Upper lobe of right lung (tissue), 1 donor: ENCODE data around the gene GLS. TPM values are rescaled to one million over a fixed set of nuclear protein-coding genes. Genes with fewer than 3 reads are reported as not detected.

Experiments
- ATAC-seq: fragments of 200-7000 bp; cut with Tn5 transposase; one replicate; pipeline ENCODE4 v1.9.1; 2020; ENCODE audit warnings: mild to moderate bottlenecking, moderate library complexity
- DNase-seq: peaks from one replicate; pipeline ENCODE4 v3.0.0-alpha.2; 2020
- H3K27ac ChIP-seq: fragments of 200-600 bp; one replicate; pipeline ENCODE4 v1.8.0; 2022
- H3K27me3 ChIP-seq: fragments of 200-600 bp; one replicate; pipeline ENCODE4 v1.8.0; 2022; ENCODE audit warnings: mild to moderate bottlenecking
- H3K36me3 ChIP-seq: fragments of 200-600 bp; one replicate; pipeline ENCODE4 v1.8.0; 2022
- H3K4me1 ChIP-seq: fragments of 200-600 bp; one replicate; pipeline ENCODE4 v1.8.0; 2022
- H3K4me3 ChIP-seq: fragments of 200-600 bp; one replicate; pipeline ENCODE4 v1.8.0; 2022; ENCODE audit warnings: mild to moderate bottlenecking
- H3K9me3 ChIP-seq: fragments of 200-600 bp; one replicate; pipeline ENCODE4 v1.8.0; 2022
- intact Hi-C: fragments of 100-400 bp; cut with DNase I; formaldehyde crosslinking; loops from one replicate; pipeline ENCODE4 v1.11.0; 2022
- total RNA-seq: library from RNA; stranded (reverse); fragmentation: NEBNext Ultra II Directional; extraction: Animal tissue kit (Norgen Biotek cat#: 25700); gene quantifications from one replicate; pipeline ENCODE4 v1.2.1, GENCODE V29; 2021
- TF ChIP-seq, protein P1 (sequence below): fragments of 200-600 bp; IDR thresholded peaks from one replicate; pipeline ENCODE4 v1.8.0; 2022; ENCODE audit warnings: antibody characterized with exemption
- donor health status: DM: no; HTN: yes; CAD: no; lungs with severe emphysema.

Gene GLS
- total RNA-seq, 1 donor from 2014 or later: 209 TPM

DNA sequence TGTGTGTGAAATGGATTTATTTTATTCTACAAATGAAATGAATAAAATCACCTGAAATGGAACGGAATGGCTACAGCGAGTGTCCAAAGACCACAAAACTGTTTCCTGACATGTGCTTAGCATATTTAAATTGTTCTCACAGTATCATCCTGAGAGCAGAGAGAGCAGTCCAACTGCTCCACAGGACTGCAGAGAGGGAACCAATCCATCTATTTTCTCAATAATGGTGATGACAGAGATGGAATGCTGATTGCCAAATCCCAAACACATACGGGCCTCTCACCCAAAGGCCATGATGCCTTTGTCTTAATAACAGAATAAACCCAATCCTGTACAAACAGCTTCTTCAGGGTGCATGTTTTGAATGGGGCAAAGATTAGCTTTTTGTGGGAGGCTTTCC is 92.2 kb downstream of the GLS start:
- ATAC-seq (no peak), DNase-seq (no peak)
- no peaks in the 10 kb centered on the region for H3K9me3 ChIP-seq
- TF ChIP-seq, protein P1, sequence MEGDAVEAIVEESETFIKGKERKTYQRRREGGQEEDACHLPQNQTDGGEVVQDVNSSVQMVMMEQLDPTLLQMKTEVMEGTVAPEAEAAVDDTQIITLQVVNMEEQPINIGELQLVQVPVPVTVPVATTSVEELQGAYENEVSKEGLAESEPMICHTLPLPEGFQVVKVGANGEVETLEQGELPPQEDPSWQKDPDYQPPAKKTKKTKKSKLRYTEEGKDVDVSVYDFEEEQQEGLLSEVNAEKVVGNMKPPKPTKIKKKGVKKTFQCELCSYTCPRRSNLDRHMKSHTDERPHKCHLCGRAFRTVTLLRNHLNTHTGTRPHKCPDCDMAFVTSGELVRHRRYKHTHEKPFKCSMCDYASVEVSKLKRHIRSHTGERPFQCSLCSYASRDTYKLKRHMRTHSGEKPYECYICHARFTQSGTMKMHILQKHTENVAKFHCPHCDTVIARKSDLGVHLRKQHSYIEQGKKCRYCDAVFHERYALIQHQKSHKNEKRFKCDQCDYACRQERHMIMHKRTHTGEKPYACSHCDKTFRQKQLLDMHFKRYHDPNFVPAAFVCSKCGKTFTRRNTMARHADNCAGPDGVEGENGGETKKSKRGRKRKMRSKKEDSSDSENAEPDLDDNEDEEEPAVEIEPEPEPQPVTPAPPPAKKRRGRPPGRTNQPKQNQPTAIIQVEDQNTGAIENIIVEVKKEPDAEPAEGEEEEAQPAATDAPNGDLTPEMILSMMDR: no peak
- peaks cover 99% of the 10 kb centered on the region for H3K36me3 ChIP-seq
- intact Hi-C loops: no loop called here
- H3K4me1 ChIP-seq: peaks cover 30% of the 10 kb centered on the region
- H3K27ac ChIP-seq: no peak overlapping the region
- no peaks in the 10 kb centered on the region for H3K27me3 ChIP-seq
- H3K4me3 ChIP-seq: no peak overlapping the region

DNA sequence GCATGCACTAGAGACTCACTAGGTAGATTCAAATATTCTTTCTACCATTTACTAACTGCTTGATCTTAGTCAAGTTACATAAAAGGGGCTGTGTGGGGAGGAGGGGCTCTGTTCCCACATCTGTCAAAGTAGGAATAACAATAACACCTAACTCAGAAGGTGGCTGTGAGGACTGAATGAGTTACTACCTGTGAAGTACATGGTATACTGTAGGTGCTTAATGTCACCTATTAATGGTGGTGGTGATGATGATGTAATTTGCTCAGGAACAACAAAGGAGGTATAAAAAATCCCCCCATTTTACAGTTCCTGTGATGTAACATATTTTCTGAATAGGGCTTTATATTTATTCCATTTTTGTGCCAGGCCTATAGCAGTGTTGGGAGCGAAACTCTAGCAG is 92.6 kb downstream of the GLS start:
- intact Hi-C loops: no loop called here
- Histone ChIP-seq H3K4me3 (no peak overlapping the region), H3K27ac (peak overlapping the region; percentile 15), H3K36me3 (peaks cover 99% of the 10 kb centered on the region), H3K4me1 (peaks cover 30% of the 10 kb centered on the region), H3K9me3 (no peaks in the 10 kb centered on the region), H3K27me3 (no peaks in the 10 kb centered on the region)
- ATAC-seq: no peak
- TF ChIP-seq, protein P1: no peak
- no peak for DNase-seq

DNA sequence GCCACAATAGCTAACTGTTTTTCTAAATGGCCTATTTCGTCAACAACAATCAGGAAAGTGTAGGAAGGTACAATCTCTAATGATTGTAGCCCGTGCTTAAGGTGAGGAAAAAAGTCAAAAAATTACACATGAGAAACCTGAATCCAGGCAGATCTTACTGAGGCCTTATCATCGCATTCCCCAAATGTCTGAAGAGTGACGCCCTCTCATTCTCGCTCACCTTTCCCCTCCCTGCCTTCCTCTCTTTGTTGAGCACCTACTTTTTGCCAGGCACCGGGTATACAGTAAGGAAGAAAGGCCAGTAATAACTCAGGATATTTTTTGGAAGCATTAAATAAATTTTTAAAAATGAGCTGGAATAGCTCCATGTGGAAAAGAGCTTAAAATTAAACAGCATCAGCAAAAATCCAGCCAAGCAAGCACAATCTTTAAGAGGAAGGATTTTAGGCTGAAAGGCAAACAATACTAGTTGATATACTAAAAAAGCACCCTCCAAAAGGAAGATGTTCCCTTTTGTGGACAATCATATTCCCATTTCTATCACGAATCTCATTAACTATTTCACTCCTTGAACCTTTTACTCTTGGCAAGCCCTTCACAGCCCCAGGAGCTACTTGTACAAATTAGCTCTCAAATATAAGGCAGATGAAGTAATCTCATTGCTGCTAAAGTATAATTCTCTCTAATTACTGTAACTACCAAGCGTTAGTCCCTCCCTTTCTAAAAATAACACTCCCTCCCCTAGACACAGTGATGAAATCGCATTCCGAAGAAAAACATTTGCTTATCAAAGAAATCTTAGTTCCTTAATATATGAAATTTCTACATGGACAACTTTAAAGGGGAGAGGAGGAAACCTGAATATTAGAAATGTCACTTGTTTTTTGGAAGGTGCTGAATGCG is 93.4 kb downstream of the GLS start:
- TF ChIP-seq, protein P1: no peak
- no peak for DNase-seq
- Histone ChIP-seq H3K4me1 (peaks cover 30% of the 10 kb centered on the region), H3K27me3 (no peaks in the 10 kb centered on the region), H3K36me3 (peaks cover 99% of the 10 kb centered on the region), H3K27ac (peak overlapping the region; percentile 15), H3K4me3 (no peak overlapping the region), H3K9me3 (no peaks in the 10 kb centered on the region)
- peak; percentile 25 for ATAC-seq
- intact Hi-C loops: no loop called here

DNA sequence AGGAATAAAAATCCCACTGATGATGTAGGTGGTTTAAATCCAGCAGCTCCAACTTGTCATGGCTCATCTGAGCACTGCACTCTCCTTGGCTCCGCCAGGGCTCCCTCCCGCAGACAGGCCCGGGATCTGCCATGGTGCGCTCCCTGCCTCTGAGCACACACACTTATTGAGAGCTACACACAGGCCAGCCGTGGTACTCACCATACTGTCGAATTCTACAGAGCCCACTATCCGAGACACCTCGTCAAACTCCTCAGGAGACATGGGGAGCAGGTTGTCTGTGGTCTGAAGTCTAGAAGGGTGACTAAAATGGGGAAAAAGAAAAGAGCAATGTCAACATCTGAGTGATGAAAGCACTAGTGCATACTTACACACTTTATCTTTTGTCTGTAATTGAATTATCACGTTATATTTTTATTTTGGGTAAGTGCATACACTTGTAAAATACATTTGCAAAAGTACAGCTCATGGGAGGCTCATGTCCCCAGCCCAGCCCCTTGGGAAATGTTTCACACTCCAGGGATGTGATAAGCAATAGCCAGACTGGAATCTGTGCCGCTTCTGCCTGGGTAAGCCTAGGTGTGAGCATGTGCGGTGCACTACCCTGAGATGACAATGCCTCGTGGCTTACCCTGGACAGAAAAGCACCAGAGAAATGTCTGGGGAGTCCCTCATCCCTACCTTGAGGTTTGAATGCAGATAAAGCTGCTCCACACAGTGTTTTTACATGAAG is 94.2 kb downstream of the GLS start:
- intact Hi-C loops: no loop called here
- Histone ChIP-seq H3K4me1 (peaks cover 38% of the 10 kb centered on the region), H3K4me3 (no peak overlapping the region), H3K9me3 (no peaks in the 10 kb centered on the region), H3K36me3 (peaks cover 98% of the 10 kb centered on the region), H3K27me3 (no peaks in the 10 kb centered on the region), H3K27ac (peak overlapping the region; percentile 15)
- no peak for DNase-seq
- TF ChIP-seq, protein P1: no peak
- peak; percentile 51 for ATAC-seq

DNA sequence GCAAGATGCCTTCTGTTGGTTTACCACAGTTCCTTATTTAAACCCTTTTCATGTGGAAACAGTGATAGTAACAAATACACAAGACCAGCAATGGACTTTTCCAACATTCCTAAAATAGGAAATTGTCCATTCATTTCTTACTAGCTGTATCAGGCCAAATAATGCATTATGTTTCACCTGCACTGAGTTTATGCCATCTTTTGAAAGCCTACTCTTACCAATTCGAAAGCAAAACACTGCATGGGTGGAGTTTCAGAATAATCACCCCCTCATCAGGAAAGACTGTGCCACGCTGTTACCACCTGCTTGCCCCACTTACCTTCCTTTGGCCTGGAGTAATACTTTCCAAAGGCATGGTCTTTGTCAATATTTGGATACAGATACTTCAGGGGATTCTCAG is 95.9 kb downstream of the GLS start:
- Histone ChIP-seq H3K9me3 (no peaks in the 10 kb centered on the region), H3K4me1 (peaks cover 43% of the 10 kb centered on the region), H3K27me3 (no peaks in the 10 kb centered on the region), H3K36me3 (peaks cover 97% of the 10 kb centered on the region), H3K27ac (no peak overlapping the region), H3K4me3 (no peak overlapping the region)
- no peak for ATAC-seq
- intact Hi-C loops: no loop called here
- TF ChIP-seq, protein P1: no peak
- no peak for DNase-seq
